Progenitor cell of endocrine pancreas (in vitro differentiated cells): ENCODE results near the gene LRRC10B. TPM values are rescaled to one million over a fixed set of nuclear protein-coding genes. Genes with fewer than 3 reads are reported as not detected.
A peak's percentile ranks its signal among the peaks of the same experiment; 100 is the strongest.
"Not testable (repeated sequence)": the region's sequence is repeated elsewhere in the genome, so short reads cannot be mapped to it uniquely, and the experiment has no call there.

Source experiments
- DNase-seq: peaks from one replicate; pipeline ENCODE4 v3.0.0; 2021; ENCODE audit warnings: low spot score; ENCODE audit not compliant: unreplicated experiment
- H3K27ac Mint-ChIP-seq: 2 replicates; pipeline ENCODE4 v1.8.0; 2021; ENCODE audit warnings: mild to moderate bottlenecking, moderate library complexity, mixed read lengths
- H3K27me3 Mint-ChIP-seq: 2 replicates; pipeline ENCODE4 v1.8.0; 2021; ENCODE audit warnings: mixed read lengths
- H3K36me3 Mint-ChIP-seq: 2 replicates; pipeline ENCODE4 v1.8.0; 2022; ENCODE audit warnings: mixed read lengths; ENCODE audit not compliant: insufficient read depth
- H3K4me1 Mint-ChIP-seq: 2 replicates; pipeline ENCODE4 v1.8.0; 2021; ENCODE audit warnings: low read depth, mixed read lengths
- H3K4me3 Mint-ChIP-seq: 2 replicates; pipeline ENCODE4 v1.8.0; 2021; ENCODE audit warnings: low read depth, mild to moderate bottlenecking, moderate library complexity, mixed read lengths
- H3K9me3 Mint-ChIP-seq: 2 replicates; pipeline ENCODE4 v1.8.0; 2021; ENCODE audit warnings: low read depth, mixed read lengths
- total RNA-seq: library from RNA; stranded (reverse); gene quantifications from 2 replicates; pipeline ENCODE4 v1.2.1, GENCODE V29; 2021
- TF ChIP-seq, protein P1 (sequence below): fragments of 200-600 bp; sonication (generic); IDR thresholded peaks from one replicate; pipeline ENCODE4 v1.5.0; 2021; ENCODE audit warnings: antibody characterized with exemption, mild to moderate bottlenecking; ENCODE audit not compliant: unreplicated experiment

The LRRC10B gene
- total RNA-seq, 1 donor from 2014 or later = 2.0 TPM

DNA sequence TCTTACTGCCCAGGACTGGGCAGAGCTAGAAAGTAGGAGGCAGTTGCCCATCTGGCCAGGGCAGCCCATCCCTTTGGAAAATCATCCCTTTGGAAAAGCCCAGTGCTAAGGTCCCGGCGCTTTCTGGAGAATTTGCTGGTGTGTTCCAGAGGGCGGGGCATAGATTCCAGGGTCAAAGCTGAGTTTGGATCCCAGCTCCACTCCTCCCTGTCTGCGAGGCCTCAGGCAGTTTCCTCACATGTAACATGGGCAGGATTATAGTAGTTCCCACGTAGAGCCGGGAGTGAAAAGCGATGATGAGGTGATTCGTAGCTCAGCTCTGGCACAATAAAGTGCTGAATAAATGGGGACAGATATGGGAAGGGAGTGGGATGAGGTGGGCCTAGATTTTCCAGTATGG lies 31.4 kb upstream of the LRRC10B start:
- no peaks in the 10 kb centered on the region for H3K27me3 Mint-ChIP-seq
- H3K9me3 Mint-ChIP-seq = no peaks in the 10 kb centered on the region
- peaks cover 9% of the 10 kb centered on the region for H3K4me1 Mint-ChIP-seq
- H3K27ac Mint-ChIP-seq = no peak overlapping the region
- no peak for DNase-seq
- peaks cover 6% of the 10 kb centered on the region for H3K36me3 Mint-ChIP-seq
- TF ChIP-seq, protein P1, sequence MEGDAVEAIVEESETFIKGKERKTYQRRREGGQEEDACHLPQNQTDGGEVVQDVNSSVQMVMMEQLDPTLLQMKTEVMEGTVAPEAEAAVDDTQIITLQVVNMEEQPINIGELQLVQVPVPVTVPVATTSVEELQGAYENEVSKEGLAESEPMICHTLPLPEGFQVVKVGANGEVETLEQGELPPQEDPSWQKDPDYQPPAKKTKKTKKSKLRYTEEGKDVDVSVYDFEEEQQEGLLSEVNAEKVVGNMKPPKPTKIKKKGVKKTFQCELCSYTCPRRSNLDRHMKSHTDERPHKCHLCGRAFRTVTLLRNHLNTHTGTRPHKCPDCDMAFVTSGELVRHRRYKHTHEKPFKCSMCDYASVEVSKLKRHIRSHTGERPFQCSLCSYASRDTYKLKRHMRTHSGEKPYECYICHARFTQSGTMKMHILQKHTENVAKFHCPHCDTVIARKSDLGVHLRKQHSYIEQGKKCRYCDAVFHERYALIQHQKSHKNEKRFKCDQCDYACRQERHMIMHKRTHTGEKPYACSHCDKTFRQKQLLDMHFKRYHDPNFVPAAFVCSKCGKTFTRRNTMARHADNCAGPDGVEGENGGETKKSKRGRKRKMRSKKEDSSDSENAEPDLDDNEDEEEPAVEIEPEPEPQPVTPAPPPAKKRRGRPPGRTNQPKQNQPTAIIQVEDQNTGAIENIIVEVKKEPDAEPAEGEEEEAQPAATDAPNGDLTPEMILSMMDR = no peak
- H3K4me3 Mint-ChIP-seq = no peak overlapping the region

DNA sequence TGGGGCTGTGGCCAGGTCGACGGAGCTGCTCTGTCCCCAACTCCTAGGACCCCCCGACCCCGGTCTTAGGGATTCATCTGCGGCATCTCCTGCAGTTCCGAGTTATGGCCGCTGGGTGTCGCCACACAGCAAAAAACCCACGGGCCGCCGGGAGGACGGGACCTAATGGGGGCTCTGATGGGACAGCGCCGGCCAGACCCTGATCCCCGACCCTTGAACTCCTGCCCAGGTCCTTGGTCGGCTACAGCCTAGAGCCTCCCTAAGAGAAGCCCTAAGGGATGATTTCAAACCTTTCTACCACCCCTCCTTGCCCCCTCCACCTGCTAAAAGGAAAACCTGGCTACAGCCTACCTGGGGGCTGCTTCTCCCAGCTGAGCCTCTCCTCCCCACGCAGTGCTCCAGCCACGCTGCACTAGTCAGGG lies 30.8 kb upstream of the LRRC10B start:
- Mint-ChIP-seq H3K27me3 (no peaks in the 10 kb centered on the region), H3K4me3 (no peak overlapping the region), H3K36me3 (peaks cover 6% of the 10 kb centered on the region), H3K4me1 (peaks cover 9% of the 10 kb centered on the region), H3K27ac (no peak overlapping the region), H3K9me3 (no peaks in the 10 kb centered on the region)
- DNase-seq = peak; percentile 72
- TF ChIP-seq, protein P1 = peak; percentile 96

DNA sequence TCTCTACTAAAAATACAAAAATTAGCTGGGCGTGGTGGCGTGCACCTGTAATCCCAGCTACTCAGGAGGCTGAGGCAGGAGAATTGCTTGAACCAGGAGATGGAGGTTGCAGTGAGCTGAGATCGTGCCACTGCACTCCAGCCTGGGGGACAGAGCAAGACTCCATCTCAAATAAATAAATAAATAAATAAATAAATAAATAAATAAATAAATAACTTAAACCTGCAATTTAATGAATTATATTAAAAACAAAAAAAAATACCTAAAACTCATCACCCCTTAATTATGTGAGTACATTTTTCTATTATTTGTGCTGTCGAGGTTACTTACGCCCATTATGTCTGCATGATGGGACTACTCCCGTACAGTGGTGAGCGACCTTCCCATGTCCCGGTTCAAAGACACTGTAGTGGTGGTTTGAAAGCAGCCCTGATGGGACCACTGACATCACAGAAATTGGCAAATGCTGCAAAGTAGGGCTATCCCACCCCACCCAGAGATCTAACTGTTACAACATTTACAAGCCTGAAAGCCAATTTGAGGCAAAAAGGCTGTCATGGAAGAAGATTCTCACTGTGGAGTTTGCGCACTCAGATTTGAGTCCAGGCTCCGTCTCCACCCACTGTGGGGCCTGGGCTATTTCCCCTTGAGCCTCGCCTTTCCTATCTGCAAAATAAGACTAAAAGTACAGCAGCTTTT lies 29.0 kb upstream of the LRRC10B start:
- not testable (repeated sequence) for H3K27ac Mint-ChIP-seq, H3K36me3 Mint-ChIP-seq, DNase-seq, H3K4me1 Mint-ChIP-seq, H3K27me3 Mint-ChIP-seq, H3K4me3 Mint-ChIP-seq, H3K9me3 Mint-ChIP-seq

GRCh38 chr11:61480261-61480993 lies 28.1 kb upstream of the LRRC10B start:
- TF ChIP-seq, protein P1 = no peak
- H3K4me3 Mint-ChIP-seq = no peak overlapping the region
- DNase-seq = no peak

DNA sequence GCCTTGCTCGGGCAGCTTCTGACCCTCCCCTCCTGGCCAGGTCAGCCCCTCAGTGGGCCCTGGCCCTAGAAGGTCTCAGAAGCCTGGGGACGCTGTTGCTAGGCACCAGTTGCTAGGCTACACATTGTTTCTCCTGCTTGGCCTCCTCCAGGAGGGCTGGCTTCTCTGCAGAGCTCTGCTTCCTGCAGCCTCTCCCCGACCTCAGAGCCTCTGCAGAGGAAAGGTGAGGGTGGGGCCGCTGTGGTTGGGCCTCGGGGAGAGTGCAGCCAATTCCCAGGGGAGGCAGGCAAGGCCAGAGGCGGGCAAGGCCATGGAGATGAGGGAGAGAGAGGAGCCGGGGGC lies 27.6 kb upstream of the LRRC10B start:
- Mint-ChIP-seq H3K9me3 (no peaks in the 10 kb centered on the region), H3K36me3 (no peaks in the 10 kb centered on the region), H3K4me3 (no peak overlapping the region), H3K27ac (no peak overlapping the region), H3K27me3 (no peaks in the 10 kb centered on the region), H3K4me1 (peaks cover 9% of the 10 kb centered on the region)
- peak; percentile 50 for DNase-seq
- TF ChIP-seq, protein P1 = no peak

More at GRCh38 chr11:61480261-61480993, 28.1 kb upstream of the LRRC10B start:
- Mint-ChIP-seq H3K4me1 (peaks cover 9% of the 10 kb centered on the region), H3K9me3 (no peaks in the 10 kb centered on the region), H3K36me3 (no peaks in the 10 kb centered on the region), H3K27me3 (no peaks in the 10 kb centered on the region), H3K27ac (no peak overlapping the region)
